Vagina (tissue), 2 donors: ENCODE results near the gene LGMN. TPM values are rescaled to one million over a fixed set of nuclear protein-coding genes. Genes with fewer than 3 reads are reported as not detected.

Experiments
- DNase-seq, 2 donors: peaks; one replicate each; pipeline ENCODE4 v3.0.0-alpha.2; 2017; ENCODE audit errors: extremely low spot score in 2 of 2
- H3K27ac ChIP-seq: fragments of 200-600 bp; sonication (generic); one replicate; pipeline ENCODE4 v1.5.1; 2019
- H3K27me3 ChIP-seq: fragments of 200-600 bp; sonication (generic); one replicate; pipeline ENCODE4 v1.5.1; 2019
- H3K36me3 ChIP-seq, 2 donors: fragments of 200-600 bp; sonication (generic); one replicate each; pipeline ENCODE4 v1.5.1; 2017 to 2019
- H3K4me1 ChIP-seq: fragments of 200-600 bp; sonication (generic); one replicate; pipeline ENCODE4 v1.5.1; 2019
- H3K4me3 ChIP-seq, 2 donors: fragments of 200-600 bp; sonication (generic); 1 replicate in 1 of 2; 2 replicates in 1 of 2; pipeline ENCODE4 v1.5.1; 2016 to 2019
- H3K9me3 ChIP-seq: fragments of 200-600 bp; sonication (generic); one replicate; pipeline ENCODE4 v1.5.1; 2019
- CTCF ChIP-seq, 3 experiments: fragments of 450-650 bp in 2 of 3; fragments of 200-600 bp in 1 of 3; sonication (generic) in 1 of 3; IDR thresholded peaks; one replicate each; pipeline ENCODE4 v1.5.1; 2017 to 2019; ENCODE audit warnings: antibody characterized with exemption in 3 of 3, mild to moderate bottlenecking in 2 of 3, moderate library complexity in 2 of 3
- POLR2A ChIP-seq, 2 donors: fragments of 450-650 bp; IDR thresholded peaks; one replicate each; pipeline ENCODE4 v1.6.1; 2017; ENCODE audit warnings: antibody characterized with exemption in 2 of 2, mild to moderate bottlenecking in 2 of 2, moderate library complexity in 2 of 2
- POLR2AphosphoS5 ChIP-seq, 2 donors: sonication (generic); formaldehyde crosslinking; IDR thresholded peaks; one replicate each; pipeline ENCODE4 v1.9.0; 2017; ENCODE audit warnings: antibody characterized with exemption in 2 of 2, mild to moderate bottlenecking in 2 of 2, low read depth in 1 of 2; ENCODE audit not compliant: insufficient read depth in 1 of 2
- intact Hi-C: fragments of 100-400 bp; cut with DNase I; formaldehyde crosslinking; loops from one replicate; pipeline ENCODE4 v1.15.1; 2023
- total RNA-seq: library from RNA; depleted of rRNA; stranded (reverse); fragments of >200 nt; gene quantifications from one replicate; pipeline ENCODE4 v1.2.3, GENCODE V29; 2016

LGMN gene
- total RNA-seq, 1 donor from 2014 or later: 61.6 TPM

GRCh38 chr14:92704036-92704804, 44.2 kb downstream of the LGMN start:
- intact Hi-C loops: no loop called here
- Histone ChIP-seq H3K36me3 (peaks cover 5 to 28% of the 10 kb centered on the region in 2 donors), H3K4me1 (no peaks in the 10 kb centered on the region), H3K27ac (no peak overlapping the region), H3K9me3 (no peaks in the 10 kb centered on the region), H3K4me3 (no peak overlapping the region), H3K27me3 (no peaks in the 10 kb centered on the region)
- no peak for TF ChIP-seq CTCF (IDR thresholded peaks at IDR 0.05)
- no peak for TF ChIP-seq POLR2AphosphoS5 (IDR thresholded peaks at IDR 0.05; ENCODE audit: insufficient read depth in 1 of 2, low read depth in 1 of 2)
- no peak for TF ChIP-seq POLR2A (IDR thresholded peaks at IDR 0.05)
- DNase-seq: no peak

GRCh38 chr14:92703516-92703915, 44.9 kb downstream of the LGMN start:
- no peak overlapping the region for H3K27ac ChIP-seq
- H3K27me3 ChIP-seq: no peaks in the 10 kb centered on the region
- H3K9me3 ChIP-seq: no peaks in the 10 kb centered on the region
- no peaks in the 10 kb centered on the region for H3K4me1 ChIP-seq
- peaks cover 5 to 24% of the 10 kb centered on the region in 2 donors for H3K36me3 ChIP-seq
- intact Hi-C loops: no loop called here
- H3K4me3 ChIP-seq: no peak overlapping the region
- TF ChIP-seq CTCF (IDR thresholded peaks at IDR 0.05): no peak
- TF ChIP-seq POLR2A (IDR thresholded peaks at IDR 0.05): no peak
- TF ChIP-seq POLR2AphosphoS5 (IDR thresholded peaks at IDR 0.05; ENCODE audit: insufficient read depth in 1 of 2, low read depth in 1 of 2): no peak
- no peak for DNase-seq

- intact Hi-C loops: no loop called here
- Histone ChIP-seq H3K27ac (no peak overlapping the region), H3K4me3 (no peak overlapping the region), H3K36me3 (peaks cover 5 to 24% of the 10 kb centered on the region in 2 donors), H3K27me3 (no peaks in the 10 kb centered on the region), H3K4me1 (no peaks in the 10 kb centered on the region), H3K9me3 (no peaks in the 10 kb centered on the region)
- TF ChIP-seq POLR2A (IDR thresholded peaks at IDR 0.05) (no peak), POLR2AphosphoS5 (IDR thresholded peaks at IDR 0.05; ENCODE audit: insufficient read depth in 1 of 2, low read depth in 1 of 2) (no peak), CTCF (IDR thresholded peaks at IDR 0.05) (no peak)
- DNase-seq: no peak
These were observed 45.9 kb downstream of the LGMN start for GRCh38 chr14:92702441-92702918.

GRCh38 chr14:92701826-92702225, 46.6 kb downstream of the LGMN start:
- H3K9me3 ChIP-seq: no peaks in the 10 kb centered on the region
- H3K27me3 ChIP-seq: no peaks in the 10 kb centered on the region
- intact Hi-C loops: no loop called here
- no peak overlapping the region for H3K4me3 ChIP-seq
- no peak overlapping the region for H3K27ac ChIP-seq
- H3K4me1 ChIP-seq: no peaks in the 10 kb centered on the region
- peaks cover 5 to 24% of the 10 kb centered on the region in 2 donors for H3K36me3 ChIP-seq
- DNase-seq: no peak
- no peak for TF ChIP-seq CTCF (IDR thresholded peaks at IDR 0.05)
- no peak for TF ChIP-seq POLR2AphosphoS5 (IDR thresholded peaks at IDR 0.05; ENCODE audit: insufficient read depth in 1 of 2, low read depth in 1 of 2)
- TF ChIP-seq POLR2A (IDR thresholded peaks at IDR 0.05): no peak

GRCh38 chr14:92698393-92698792, 50.0 kb downstream of the LGMN start:
- intact Hi-C loops: no loop called here
- Histone ChIP-seq H3K4me1 (peaks cover 7% of the 10 kb centered on the region), H3K4me3 (no peak overlapping the region), H3K27ac (no peak overlapping the region), H3K27me3 (no peaks in the 10 kb centered on the region), H3K36me3 (peaks cover 0 to 8% of the 10 kb centered on the region in 2 donors), H3K9me3 (no peaks in the 10 kb centered on the region)
- no peak for TF ChIP-seq POLR2A (IDR thresholded peaks at IDR 0.05)
- no peak for TF ChIP-seq POLR2AphosphoS5 (IDR thresholded peaks at IDR 0.05; ENCODE audit: insufficient read depth in 1 of 2, low read depth in 1 of 2)
- TF ChIP-seq CTCF (IDR thresholded peaks at IDR 0.05): no peak
- no peak for DNase-seq
